Loucy (cell line): ENCODE results near the gene MAP3K20.

Source experiments
- CTCF ChIP-seq: fragments of 200-600 bp; sonication (generic); conservative IDR thresholded peaks from 2 replicates; pipeline ENCODE4 v1.5.1; 2014; ENCODE audit warnings: mild to moderate bottlenecking, antibody characterized with exemption, low read length
- EZH2phosphoT487 ChIP-seq: fragments of 200-600 bp; IDR thresholded peaks from 2 replicates; pipeline ENCODE4 v1.6.1; 2018; ENCODE audit warnings: antibody characterized with exemption, mild to moderate bottlenecking, moderate library complexity, borderline replicate concordance

- TF ChIP-seq CTCF = no peak
- TF ChIP-seq EZH2phosphoT487 = no peak
These were observed 119.5 kb downstream of the MAP3K20 start for GRCh38 chr2:173195100-173195499.
